Pancreas (tissue), 10 donors: ENCODE data around the gene TNFRSF13B. TPM values are rescaled to one million over a fixed set of nuclear protein-coding genes. Genes with fewer than 3 reads are reported as not detected.
A peak's percentile ranks its signal among the peaks of the same experiment; 100 is the strongest.
"Not testable (repeated sequence)": the region's sequence is repeated elsewhere in the genome, so short reads cannot be mapped to it uniquely, and the experiment has no call there.

ENCODE experiments used
- ATAC-seq, 4 donors: fragments of 200-7000 bp; cut with Tn5 transposase; one replicate each; pipeline versions ENCODE4 v1.8.0 to v1.9.1; 2020; ENCODE audit warnings: mild to moderate bottlenecking in 4 of 4, moderate library complexity in 4 of 4
- DNase-seq, 6 donors: peaks; one replicate each; pipeline ENCODE4 v3.0.0-alpha.2; 2020
- FAIRE-seq: peaks from 2 replicates; lab custom pipeline; 2012; peaks lifted over from hg19 to GRCh38; lab: Jason Lieb, UNC
- H3K27ac ChIP-seq, 4 donors: fragments of 200-600 bp; sonication (generic); 1 replicate in 3 of 4; 2 replicates in 1 of 4; pipeline versions ENCODE4 v1.5.0 to v1.8.0; 2020
- H3K27me3 ChIP-seq, 4 donors: fragments of 200-600 bp; one replicate each; pipeline ENCODE4 v1.8.0; 2021
- H3K36me3 ChIP-seq, 3 donors: fragments of 200-600 bp; sonication (generic) in 1 of 3; one replicate each; pipeline versions ENCODE4 v1.5.0 to v1.8.0; 2020 to 2021
- H3K4me1 ChIP-seq, 3 donors: fragments of 200-600 bp; one replicate each; pipeline ENCODE4 v1.8.0; 2021
- H3K4me3 ChIP-seq, 4 donors: fragments of 200-600 bp; sonication (generic) in 2 of 4; one replicate each; pipeline versions ENCODE4 v1.5.0 to v1.8.0; 2020 to 2021
- H3K9me3 ChIP-seq, 4 donors: fragments of 200-600 bp; one replicate each; pipeline ENCODE4 v1.8.0; 2021
- CTCF ChIP-seq, 4 donors: fragments of 200-600 bp; sonication (generic) in 3 of 4; IDR thresholded peaks; one replicate each; pipeline versions ENCODE4 v1.5.0 to v1.8.0; 2021; ENCODE audit warnings: antibody characterized with exemption in 4 of 4
- WGBS, 2 donors: extraction: QIAGEN DNeasy Blood & Tissue Kit; methylation state at CpG; one replicate each; pipeline ENCODE4 v1.1.7; 2013; 5-methylcytosine and 5-hydroxymethylcytosine counted together
- intact Hi-C, 3 donors: fragments of 100-400 bp; cut with DNase I; formaldehyde crosslinking; loops; one replicate each; pipeline versions ENCODE4 v1.11.1 to v1.14.2; 2022
- polyA plus RNA-seq, 2 donors: library from polyadenylated mRNA; stranded (reverse); fragments of 200-250 nt; gene quantifications; one replicate each; pipeline ENCODE4 v1.2.3, GENCODE V29; 2013
- total RNA-seq, 6 donors: library from RNA; stranded (reverse); fragmentation: NEBNext Ultra II Directional in 4 of 6; extraction: Animal tissue kit (Norgen Biotek cat#: 25700) in 4 of 6; gene quantifications; one replicate each; pipeline versions ENCODE4 v1.2.1 to v1.2.4, GENCODE V29; 2021 to 2023
- donor health status: healthy with polysubstance abuse.
- donor health status: DM: no; HTN: no; CAD: no; lungs with moderate emphysema.
- donor health status: DM: no; HTN: no; CAD: no.
- donor health status: control.
- donor health status: control.
- donor health status: Bipolar disorder and iron deficiency.
- donor health status: DM: yes; HTN: yes; CAD: no.
- donor health status: DM: no; HTN: no; CAD: no.
- donor health status: DM: no; HTN: no; CAD: no.
- donor health status: DM: yes; HTN: yes; CAD: no.

The TNFRSF13B gene
- total and polyA plus RNA-seq, 8 donors: 0.16 TPM; not detected in 7

- 59 to 69% methylated on average over 7 of the region's 7 CpGs for WGBS, 2 donors
- intact Hi-C loops: loop anchor here in 1 of 3 donors (5.0 to 10.0 kb wide), 2 partner anchors 145 to 312 kb away; no protein-coding TSS in a partner anchor
- no peak for ATAC-seq
Measured at GRCh38 chr17:16999931-17000625, 28.2 kb upstream of the TNFRSF13B start.

GRCh38 chr17:16997514-16998429, 25.9 kb upstream of the TNFRSF13B start:
- H3K4me1 ChIP-seq: no peaks in the 10 kb centered on the region
- intact Hi-C loops: no loop called here
- no peak overlapping the region for H3K27ac ChIP-seq
- FAIRE-seq (no peak), DNase-seq (peak in 1 of 6 donors; percentile 69), ATAC-seq (no peak)
- WGBS, 2 donors: 84 to 88% methylated on average over 14 of the region's 14 CpGs
- H3K27me3 ChIP-seq: no peaks in the 10 kb centered on the region
- no peak overlapping the region for H3K4me3 ChIP-seq
- no peak for TF ChIP-seq CTCF (IDR thresholded peaks at IDR 0.05)
- H3K9me3 ChIP-seq: no peaks in the 10 kb centered on the region
- no peaks in the 10 kb centered on the region for H3K36me3 ChIP-seq

More at GRCh38 chr17:16999931-17000625, 28.2 kb upstream of the TNFRSF13B start:
- no peak for TF ChIP-seq CTCF (IDR thresholded peaks at IDR 0.05)
- no peak overlapping the region for H3K4me3 ChIP-seq
- no peaks in the 10 kb centered on the region for H3K27me3 ChIP-seq
- no peak overlapping the region for H3K27ac ChIP-seq
- no peaks in the 10 kb centered on the region for H3K36me3 ChIP-seq
- no peak for FAIRE-seq
- H3K9me3 ChIP-seq: no peaks in the 10 kb centered on the region
- H3K4me1 ChIP-seq: no peaks in the 10 kb centered on the region
- DNase-seq: no peak

- intact Hi-C loops, H3K27me3 ChIP-seq, FAIRE-seq, H3K9me3 ChIP-seq, H3K4me1 ChIP-seq, ATAC-seq, DNase-seq, H3K36me3 ChIP-seq, H3K4me3 ChIP-seq, H3K27ac ChIP-seq: not testable (repeated sequence)
- 90 to 91% methylated on average over 11 of the region's 11 CpGs for WGBS, 2 donors
Measured at GRCh38 chr17:16996726-16997125, 24.8 kb upstream of the TNFRSF13B start.

GRCh38 chr17:16995930-16996329, 24.0 kb upstream of the TNFRSF13B start:
- Histone ChIP-seq H3K36me3 (no peaks in the 10 kb centered on the region), H3K4me3 (no peak overlapping the region), H3K4me1 (no peaks in the 10 kb centered on the region), H3K27ac (no peak overlapping the region), H3K9me3 (no peaks in the 10 kb centered on the region), H3K27me3 (no peaks in the 10 kb centered on the region)
- no peak for TF ChIP-seq CTCF (IDR thresholded peaks at IDR 0.05)
- DNase-seq: no peak
- intact Hi-C loops: no loop called here
- no peak for ATAC-seq
- no peak for FAIRE-seq
- WGBS, 2 donors: 85 to 94% methylated on average over 7 of the region's 7 CpGs

GRCh38 chr17:16994631-16995030, 22.7 kb upstream of the TNFRSF13B start:
- Histone ChIP-seq H3K9me3 (no peaks in the 10 kb centered on the region), H3K27ac (no peak overlapping the region), H3K4me3 (no peak overlapping the region), H3K36me3 (no peaks in the 10 kb centered on the region), H3K4me1 (no peaks in the 10 kb centered on the region), H3K27me3 (no peaks in the 10 kb centered on the region)
- ATAC-seq (no peak), DNase-seq (no peak), FAIRE-seq (no peak)
- TF ChIP-seq CTCF (IDR thresholded peaks at IDR 0.05): no peak
- 86 to 93% methylated on average over 2 of the region's 2 CpGs for WGBS, 2 donors
- intact Hi-C loops: no loop called here
